Cardiac muscle cell (in vitro differentiated cells and primary cell): Measurements from ENCODE around the gene CREB3L1. TPM values are rescaled to one million over a fixed set of nuclear protein-coding genes. Genes with fewer than 3 reads are reported as not detected.

ENCODE experiments used
- DNase-seq, 2 donors: peaks; one replicate each; pipeline versions ENCODE4 v3.0.0 to v3.0.0-alpha.2; 2010 to 2017; ENCODE audit warnings: low read depth in 1 of 2, low spot score in 1 of 2
- H3K27ac ChIP-seq: fragments of 200-600 bp; sonication (generic); 2 replicates; pipeline ENCODE4 v1.5.1; 2016
- H3K27me3 ChIP-seq: fragments of 200-600 bp; sonication (generic); 2 replicates; pipeline ENCODE4 v1.6.0; 2016; ENCODE audit warnings: control low read depth
- H3K36me3 ChIP-seq: fragments of 200-600 bp; sonication (generic); 2 replicates; pipeline ENCODE4 v1.5.1; 2016; ENCODE audit warnings: control low read depth
- H3K4me1 ChIP-seq: fragments of 200-600 bp; sonication (generic); 2 replicates; pipeline ENCODE4 v1.8.1; 2017; ENCODE audit warnings: low read depth, mild to moderate bottlenecking, mixed run types
- H3K4me3 ChIP-seq: fragments of 200-600 bp; sonication (generic); 2 replicates; pipeline ENCODE4 v1.5.1; 2016; ENCODE audit warnings: mild to moderate bottlenecking
- H3K9me3 ChIP-seq: fragments of 200-600 bp; sonication (generic); 2 replicates; pipeline ENCODE4 v1.5.1; 2017; ENCODE audit warnings: low read depth, mild to moderate bottlenecking, control low read depth
- CTCF ChIP-seq: IDR thresholded peaks from 2 replicates; pipeline ENCODE4 v1.5.1; 2012; ENCODE audit warnings: low read depth, mild to moderate bottlenecking, low read length
- polyA plus RNA-seq: library from polyadenylated mRNA; unstranded; fragments of >200 nt; fragmentation: Nextera tagmentation; extraction: Ambion mirVana; gene quantifications from 2 replicates; pipeline ENCODE4 v1.2.1, GENCODE V29; 2016
- total RNA-seq: library from RNA; depleted of rRNA; stranded (reverse); fragments of >200 nt; gene quantifications from 2 replicates; pipeline ENCODE4 v1.2.3, GENCODE V29; 2016

The CREB3L1 gene
- total and polyA plus RNA-seq, 2 experiments from 2014 or later: 3.8 to 14.1 TPM

GRCh38 chr11:46250745-46251052 lies 26.8 kb upstream of the CREB3L1 start:
- Histone ChIP-seq H3K4me1 (no peaks in the 10 kb centered on the region), H3K9me3 (no peaks in the 10 kb centered on the region), H3K4me3 (no peak overlapping the region), H3K27me3 (no peaks in the 10 kb centered on the region), H3K27ac (no peak overlapping the region), H3K36me3 (no peaks in the 10 kb centered on the region)
- no peak for DNase-seq
- no peak for TF ChIP-seq CTCF

- Histone ChIP-seq H3K27me3 (no peaks in the 10 kb centered on the region), H3K4me1 (no peaks in the 10 kb centered on the region), H3K9me3 (no peaks in the 10 kb centered on the region), H3K36me3 (no peaks in the 10 kb centered on the region), H3K27ac (no peak overlapping the region), H3K4me3 (no peak overlapping the region)
- no peak for DNase-seq
- TF ChIP-seq CTCF: no peak
Measured at GRCh38 chr11:46251954-46252353, 25.5 kb upstream of the CREB3L1 start.

- Histone ChIP-seq H3K36me3 (no peaks in the 10 kb centered on the region), H3K27ac (no peak overlapping the region), H3K27me3 (no peaks in the 10 kb centered on the region), H3K9me3 (no peaks in the 10 kb centered on the region), H3K4me3 (no peak overlapping the region), H3K4me1 (no peaks in the 10 kb centered on the region)
- TF ChIP-seq CTCF: no peak
- peak in 1 of 2 donors; percentile 74 for DNase-seq
Measured at GRCh38 chr11:46252373-46252914, 25.0 kb upstream of the CREB3L1 start.

- DNase-seq: no peak
- H3K27ac ChIP-seq: no peak overlapping the region
- TF ChIP-seq CTCF: no peak
Measured at GRCh38 chr11:46253258-46254132, 24.0 kb upstream of the CREB3L1 start.

DNA sequence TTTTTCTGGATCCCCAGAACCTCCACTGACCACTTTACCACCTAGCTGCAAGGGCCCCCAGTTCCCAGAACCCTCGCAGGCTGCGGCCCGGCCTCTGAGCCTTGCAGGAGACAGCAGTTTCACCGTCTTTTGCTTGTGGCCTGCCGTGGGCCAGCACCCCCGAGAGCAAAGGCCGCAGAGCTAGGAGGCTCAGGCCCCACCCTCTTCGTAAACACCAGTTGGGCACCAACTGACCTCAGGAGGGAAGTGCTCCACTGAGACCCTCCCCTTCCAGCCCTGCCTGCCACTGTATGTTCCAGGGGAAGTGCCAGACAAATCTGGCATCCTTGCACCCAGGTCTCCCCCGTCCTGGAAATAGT lies 23.4 kb upstream of the CREB3L1 start:
- Histone ChIP-seq H3K9me3 (no peaks in the 10 kb centered on the region), H3K4me3 (no peak overlapping the region), H3K36me3 (no peaks in the 10 kb centered on the region), H3K27ac (no peak overlapping the region), H3K4me1 (no peaks in the 10 kb centered on the region), H3K27me3 (no peaks in the 10 kb centered on the region)
- no peak for TF ChIP-seq CTCF
- DNase-seq: no peak

More at GRCh38 chr11:46253258-46254132, 24.0 kb upstream of the CREB3L1 start:
- Histone ChIP-seq H3K4me1 (no peaks in the 10 kb centered on the region), H3K27me3 (no peaks in the 10 kb centered on the region), H3K36me3 (no peaks in the 10 kb centered on the region), H3K4me3 (no peak overlapping the region), H3K9me3 (no peaks in the 10 kb centered on the region)
